ENCODE data around the gene ISOC2.
"Not testable (repeated sequence)": the region's sequence is repeated elsewhere in the genome, so short reads cannot be mapped to it uniquely, and the experiment has no call there.

Gene ISOC2

DNA sequence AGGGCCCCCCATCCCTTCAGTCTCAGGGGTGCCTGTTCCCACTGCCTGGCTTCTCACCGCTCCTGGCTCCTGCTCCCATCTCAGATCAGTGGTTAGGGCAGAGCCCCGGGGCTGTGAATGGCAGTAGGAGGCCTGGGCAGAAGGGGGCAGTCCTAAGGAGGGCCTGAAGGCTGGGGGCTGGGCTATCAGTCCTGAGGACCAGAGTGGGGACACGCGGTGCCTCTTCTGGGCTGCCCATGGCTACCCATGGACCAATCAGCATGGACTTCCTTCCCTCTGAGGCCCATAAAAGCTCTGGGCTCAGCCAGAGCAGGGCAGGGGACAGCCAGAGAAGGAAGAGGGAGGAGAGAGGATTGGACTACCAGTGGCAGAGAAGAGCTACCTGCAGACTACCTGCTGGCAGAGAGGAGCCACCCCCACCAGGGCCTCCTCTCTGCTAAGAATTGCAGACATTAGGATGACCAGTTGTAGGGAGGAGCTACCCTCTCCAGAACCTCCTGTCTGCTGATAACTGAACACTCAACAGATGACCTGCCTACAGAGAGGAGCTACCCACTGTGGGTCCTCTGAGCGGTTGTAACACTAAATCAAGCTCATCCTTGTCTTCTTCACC, 41.7 kb downstream of the ISOC2 start:
- intact Hi-C loops (cut with DNase I), result no loop called here
- peak in 4 of 10 donors; percentile 26 to 93 (median 38) for DNase-seq

GRCh38 chr19:55419103-55419502, 42.3 kb downstream of the ISOC2 start:
- no peak for DNase-seq
- intact Hi-C loops (cut with DNase I), result no loop called here

- intact Hi-C loops (cut with DNase I), result loop anchor here (1.0 kb wide), 1 partner anchor 277 kb away; no protein-coding TSS in a partner anchor
- peak in 7 of 10 donors; percentile 44 to 92 (median 63) for DNase-seq
Measured at GRCh38 chr19:55418185-55418584, 43.3 kb downstream of the ISOC2 start.

DNA sequence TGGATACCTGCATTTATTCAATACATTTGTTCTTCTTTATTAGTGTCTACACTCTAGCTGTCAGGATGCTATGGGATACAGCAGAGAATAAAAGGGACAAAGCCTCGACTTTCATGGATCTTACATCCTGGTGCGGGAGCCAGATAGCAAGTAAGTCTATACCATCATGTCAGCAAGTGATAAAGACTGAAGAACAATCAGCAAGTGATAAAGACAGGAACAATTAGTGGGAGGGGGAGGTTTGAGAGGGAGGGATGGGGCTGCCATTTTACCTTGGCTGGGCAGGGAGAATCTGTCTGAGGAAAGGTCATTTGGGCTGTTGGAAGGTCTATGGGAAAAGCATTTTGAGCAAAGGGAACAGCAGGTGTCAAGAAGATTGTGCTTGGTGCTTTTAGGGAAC, 51.3 kb downstream of the ISOC2 start:
- DNase-seq, result no peak
- intact Hi-C loops (cut with DNase I), result no loop called here

GRCh38 chr19:55409179-55409578, 52.3 kb downstream of the ISOC2 start:
- intact Hi-C loops (cut with DNase I), result not testable (repeated sequence)

GRCh38 chr19:55408533-55408872, 52.9 kb downstream of the ISOC2 start:
- no peak for DNase-seq
- intact Hi-C loops (cut with DNase I), result loop anchor here (1.0 kb wide), 1 partner anchor 23 kb away; the partner anchor contains the start of gene RPL28

More at GRCh38 chr19:55409179-55409578, 52.3 kb downstream of the ISOC2 start:
- peak in 1 of 10 donors; percentile 43 for DNase-seq

GRCh38 chr19:55407800-55408532, 53.5 kb downstream of the ISOC2 start:
- intact Hi-C loops (cut with DNase I), result loop anchor here (1.0 kb wide), 1 partner anchor 23 kb away; the partner anchor contains the start of gene RPL28
- DNase-seq, result peak; percentile 97 to 100 (median 99)

- intact Hi-C loops (cut with DNase I); DNase-seq: not testable (repeated sequence)
Measured at GRCh38 chr19:55407550-55407799, 54.0 kb downstream of the ISOC2 start, which contains the start of gene UBE2S. UBE2S (minus strand) TSS chr19:55407788; CDS start chr19:55407589, 199 bp downstream.

- peak in 1 of 10 donors; percentile 83 for DNase-seq
- intact Hi-C loops (cut with DNase I), result no loop called here
Measured at GRCh38 chr19:55406826-55407549, 54.5 kb downstream of the ISOC2 start.

- intact Hi-C loops (cut with DNase I), result no loop called here
- no peak for DNase-seq
Measured at GRCh38 chr19:55406091-55406825, 55.2 kb downstream of the ISOC2 start.

DNA sequence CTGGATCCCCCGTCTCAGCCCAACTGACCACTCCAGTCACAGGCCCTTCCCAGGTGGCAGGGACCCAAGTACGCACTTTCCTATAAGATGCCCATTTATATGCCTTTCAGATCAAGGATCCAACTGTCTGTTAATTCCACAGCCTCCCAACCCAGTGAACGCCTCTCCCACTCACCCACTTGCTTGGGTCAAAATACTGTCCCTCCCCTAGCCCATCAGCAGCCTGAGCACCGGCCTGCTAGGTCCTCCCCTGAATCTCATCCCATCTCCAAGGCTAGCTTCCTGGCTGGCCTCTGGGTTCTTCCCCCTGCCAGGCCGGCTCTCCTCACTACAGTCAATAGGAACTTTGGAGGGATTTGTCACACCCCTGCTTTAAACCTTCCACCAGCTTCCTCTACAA, 55.8 kb downstream of the ISOC2 start:
- peak in 1 of 10 donors; percentile 68 for DNase-seq
- intact Hi-C loops (cut with DNase I), result no loop called here
